HG02970 (cell line): ENCODE results near the gene ACSF3.
"Not testable (repeated sequence)": the region's sequence is repeated elsewhere in the genome, so short reads cannot be mapped to it uniquely, and the experiment has no call there.

Source experiments
- ATAC-seq: cut with Tn5 transposase; IDR thresholded peaks from one replicate; pipeline ENCODE4 v1.9.1; 2021; ENCODE audit warnings: mild to moderate bottlenecking, moderate library complexity, moderate number of reproducible peaks; ENCODE audit not compliant: unreplicated experiment, low FRiP score

The ACSF3 gene

GRCh38 chr16:89090669-89091426 lies 2.8 kb upstream of the ACSF3 start:
- ATAC-seq = no peak

- no peak for ATAC-seq
Observed at GRCh38 chr16:89092013-89092412, 1.6 kb upstream of the ACSF3 start.

GRCh38 chr16:89093252-89093601 lies 425 bp upstream of the ACSF3 start:
- not testable (repeated sequence) for ATAC-seq

- ATAC-seq = peak; percentile 7
Observed at GRCh38 chr16:89094252-89094879, 714 bp downstream of the ACSF3 start.

- no peak for ATAC-seq
Observed at GRCh38 chr16:89094880-89095258, 1.2 kb downstream of the ACSF3 start.

- no peak for ATAC-seq
Observed at GRCh38 chr16:89095491-89095951, 1.9 kb downstream of the ACSF3 start.

GRCh38 chr16:89096042-89096717 lies 2.5 kb downstream of the ACSF3 start:
- ATAC-seq = no peak

GRCh38 chr16:89096768-89097391 lies 3.2 kb downstream of the ACSF3 start:
- ATAC-seq = no peak

- ATAC-seq = no peak
Observed at GRCh38 chr16:89097392-89097772, 3.7 kb downstream of the ACSF3 start.

- no peak for ATAC-seq
Observed at GRCh38 chr16:89098767-89099430, 5.2 kb downstream of the ACSF3 start.

- no peak for ATAC-seq
Observed at GRCh38 chr16:89099905-89100304, 6.3 kb downstream of the ACSF3 start.

GRCh38 chr16:89100601-89101302 lies 7.1 kb downstream of the ACSF3 start:
- ATAC-seq = no peak

GRCh38 chr16:89101303-89102040 lies 7.8 kb downstream of the ACSF3 start:
- no peak for ATAC-seq

- ATAC-seq = no peak
Observed at GRCh38 chr16:89102041-89102471, 8.4 kb downstream of the ACSF3 start.

- ATAC-seq = no peak
Observed at GRCh38 chr16:89102481-89103073, 8.9 kb downstream of the ACSF3 start.

- no peak for ATAC-seq
Observed at GRCh38 chr16:89103156-89103555, 9.5 kb downstream of the ACSF3 start.

- no peak for ATAC-seq
Observed at GRCh38 chr16:89103781-89104180, 10.1 kb downstream of the ACSF3 start.

GRCh38 chr16:89104303-89104702 lies 10.7 kb downstream of the ACSF3 start:
- ATAC-seq = no peak
